Measurements from ENCODE around the gene ADAP1.
A peak's percentile ranks its signal among the peaks of the same experiment; 100 is the strongest.

The ADAP1 gene

DNA sequence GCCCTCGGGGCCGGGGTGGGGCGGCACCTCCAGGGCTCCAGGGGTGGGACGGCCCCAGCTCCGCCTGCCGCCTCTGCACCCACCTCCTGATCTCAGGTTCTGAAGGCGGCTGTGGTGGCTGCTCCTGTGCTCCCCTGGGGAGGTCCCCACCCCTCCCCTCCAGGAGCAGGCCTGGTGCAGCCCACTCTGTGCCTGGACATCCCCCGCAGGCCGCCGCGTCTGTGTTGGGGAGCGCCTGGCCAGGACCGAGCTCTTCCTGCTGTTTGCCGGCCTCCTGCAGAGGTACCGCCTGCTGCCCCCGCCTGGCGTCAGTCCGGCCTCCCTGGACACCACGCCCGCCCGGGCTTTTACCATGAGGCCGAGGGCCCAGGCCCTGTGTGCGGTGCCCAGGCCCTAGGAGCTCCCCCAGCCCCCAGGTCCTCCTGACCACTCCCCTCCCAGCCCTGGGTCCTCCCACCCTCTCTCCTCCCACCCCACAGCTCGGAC lies 34.0 kb upstream of the ADAP1 start:
- no peak for DNase-seq

DNA sequence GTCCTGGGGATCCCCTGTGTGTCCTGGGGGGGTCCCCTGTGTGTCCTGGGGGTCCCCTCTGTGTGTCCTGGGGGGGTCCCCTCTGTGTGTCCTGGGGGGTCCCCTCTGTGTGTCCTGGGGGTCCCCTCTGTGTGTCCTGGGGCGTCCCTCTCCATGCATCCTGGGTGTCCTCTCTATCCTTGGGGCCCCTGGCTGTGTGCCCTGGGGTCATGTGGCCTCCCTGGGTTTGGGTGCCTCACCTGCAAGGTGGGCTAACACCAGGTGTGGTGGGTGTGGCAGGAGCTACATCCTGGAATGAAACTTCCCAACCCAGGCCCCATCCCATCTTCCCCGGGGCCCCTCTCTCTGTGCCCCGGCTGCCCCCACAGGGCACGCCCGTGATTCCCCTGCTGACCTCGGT lies 33.4 kb upstream of the ADAP1 start:
- DNase-seq, result no peak

DNA sequence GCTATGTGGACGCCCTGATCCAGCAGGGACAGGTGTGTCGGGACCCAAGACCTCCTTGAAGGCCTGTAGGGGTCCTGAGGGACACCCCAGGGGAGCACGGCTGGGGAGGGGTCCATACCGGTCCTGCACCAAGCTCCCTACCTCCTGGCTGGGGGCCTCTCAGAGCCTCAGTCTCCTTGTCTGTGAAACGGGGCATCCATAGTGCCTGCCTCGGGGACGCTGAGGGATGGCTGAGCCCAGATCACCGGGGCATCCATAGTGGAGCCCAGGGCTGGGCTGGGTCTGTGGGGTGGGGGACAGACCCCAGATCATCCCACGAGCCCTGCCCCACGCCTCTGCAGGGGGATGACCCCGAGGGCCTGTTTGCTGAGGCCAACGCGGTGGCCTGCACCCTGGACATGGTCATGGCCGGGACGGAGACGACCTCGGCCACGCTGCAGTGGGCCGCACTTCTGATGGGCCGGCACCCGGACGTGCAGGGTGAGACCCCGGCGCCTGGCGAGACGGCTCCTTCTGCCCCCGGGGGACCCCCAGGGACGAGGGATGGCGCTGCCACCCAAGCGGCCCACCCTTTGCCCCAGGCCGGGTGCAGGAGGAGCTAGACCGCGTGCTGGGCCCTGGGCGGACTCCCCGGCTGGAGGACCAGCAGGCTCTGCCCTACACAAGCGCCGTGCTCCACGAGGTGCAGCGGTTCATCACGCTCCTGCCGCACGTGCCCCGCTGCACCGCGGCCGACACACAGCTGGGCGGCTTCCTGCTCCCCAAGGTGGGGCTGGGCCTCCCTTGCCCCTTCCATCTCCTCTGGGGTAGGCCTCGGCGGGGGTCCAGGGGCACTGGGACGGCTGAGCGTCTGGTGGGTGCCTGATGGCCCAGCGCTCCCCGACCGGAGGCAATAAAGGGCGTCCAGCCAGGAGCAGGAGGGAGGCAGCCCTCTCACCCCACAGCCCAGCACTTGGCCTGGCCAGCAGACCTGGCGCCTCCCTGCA lies 32.6 kb upstream of the ADAP1 start:
- no peak for DNase-seq

GRCh38 chr7:985915-986741 lies 31.6 kb upstream of the ADAP1 start:
- no peak for DNase-seq

DNA sequence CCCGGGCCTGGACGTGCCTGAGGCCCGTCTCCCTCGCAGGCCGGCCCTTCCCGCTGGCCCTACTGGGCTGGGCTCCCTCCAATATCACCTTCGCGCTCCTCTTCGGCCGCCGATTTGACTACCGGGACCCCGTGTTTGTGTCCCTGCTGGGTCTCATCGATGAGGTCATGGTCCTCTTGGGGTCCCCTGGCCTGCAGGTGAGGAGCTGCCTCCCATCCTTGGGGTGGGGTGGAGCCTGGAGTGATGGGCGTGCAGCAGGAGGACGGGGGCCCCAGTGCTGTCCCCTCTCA lies 30.6 kb upstream of the ADAP1 start:
- no peak for DNase-seq

GRCh38 chr7:984361-985126 lies 30.1 kb upstream of the ADAP1 start:
- DNase-seq, result no peak

- no peak for DNase-seq
Observed at GRCh38 chr7:983616-984071, 29.2 kb upstream of the ADAP1 start.

GRCh38 chr7:983004-983615 lies 28.6 kb upstream of the ADAP1 start, which contains the start of gene CYP2W1:
CYP2W1 (plus strand) TSS chr7:983181; CDS start chr7:983212, 31 bp downstream.
- no peak for DNase-seq

DNA sequence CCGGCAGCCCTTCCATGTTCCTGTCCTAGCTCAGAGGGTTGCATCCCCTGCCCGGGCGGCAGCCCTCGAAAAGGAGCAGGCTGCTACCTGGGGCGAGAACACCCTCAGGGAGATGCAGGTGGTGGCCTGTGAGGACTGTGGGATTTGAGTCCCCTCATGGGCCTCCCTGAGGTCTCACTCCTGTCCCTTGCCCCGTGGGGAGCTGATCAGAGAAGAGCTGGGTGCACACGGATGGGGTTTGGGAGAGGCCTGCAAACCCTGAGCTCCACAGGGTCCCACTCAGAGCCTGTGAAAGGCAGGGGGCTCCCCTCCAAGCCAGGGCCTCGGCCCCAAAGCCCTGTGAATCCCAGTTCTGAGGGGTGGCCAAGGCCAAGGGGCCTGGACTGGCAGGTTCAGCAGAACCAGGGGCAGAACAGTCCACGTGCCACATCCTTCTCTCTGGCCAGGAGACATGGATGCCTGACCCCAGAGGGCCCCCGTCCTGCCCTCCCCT lies 28.1 kb upstream of the ADAP1 start:
- DNase-seq, result no peak

DNA sequence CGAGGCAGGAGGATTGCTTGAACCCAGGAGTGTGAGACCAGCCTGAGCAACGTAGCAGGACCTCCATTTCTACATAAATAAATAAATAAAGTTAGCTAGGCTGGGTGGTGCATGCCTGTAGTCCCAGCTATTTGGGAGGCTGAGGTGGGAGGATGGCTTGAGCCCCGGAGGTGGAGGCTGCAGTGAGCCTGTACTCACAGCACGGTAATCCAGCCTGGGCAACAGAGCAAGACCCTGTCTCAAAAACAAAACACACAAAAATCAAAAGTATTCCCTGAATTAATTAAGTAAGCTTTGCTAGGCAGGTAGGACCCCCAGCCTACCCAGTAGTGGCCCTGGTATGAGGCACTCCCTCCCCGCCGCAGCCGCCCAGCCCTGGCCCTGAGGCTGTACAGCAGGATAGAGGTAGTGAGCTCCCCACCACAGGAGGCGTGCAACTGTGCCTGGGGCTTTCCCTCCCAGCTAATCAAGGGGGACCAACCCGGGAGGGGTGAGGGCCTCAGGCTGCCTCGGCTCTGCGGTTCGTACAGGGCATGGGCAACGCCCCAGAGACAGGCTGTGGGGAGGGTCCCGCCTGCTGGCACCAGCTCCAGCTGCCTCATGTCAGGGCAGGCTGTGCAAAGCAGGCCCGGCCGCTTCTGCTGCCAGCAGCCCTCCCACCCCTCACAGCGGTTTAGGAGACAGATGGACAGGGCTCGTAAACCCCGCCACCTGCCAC lies 27.5 kb upstream of the ADAP1 start:
- DNase-seq, result peak; percentile 70

GRCh38 chr7:979886-980571 lies 25.5 kb upstream of the ADAP1 start:
- no peak for DNase-seq

- no peak for DNase-seq
Observed at GRCh38 chr7:979151-979550, 24.7 kb upstream of the ADAP1 start.

GRCh38 chr7:978416-979091 lies 24.1 kb upstream of the ADAP1 start:
- DNase-seq, result no peak

- no peak for DNase-seq
Observed at GRCh38 chr7:978049-978346, 23.5 kb upstream of the ADAP1 start.

GRCh38 chr7:977326-978048 lies 23.0 kb upstream of the ADAP1 start:
- no peak for DNase-seq

DNA sequence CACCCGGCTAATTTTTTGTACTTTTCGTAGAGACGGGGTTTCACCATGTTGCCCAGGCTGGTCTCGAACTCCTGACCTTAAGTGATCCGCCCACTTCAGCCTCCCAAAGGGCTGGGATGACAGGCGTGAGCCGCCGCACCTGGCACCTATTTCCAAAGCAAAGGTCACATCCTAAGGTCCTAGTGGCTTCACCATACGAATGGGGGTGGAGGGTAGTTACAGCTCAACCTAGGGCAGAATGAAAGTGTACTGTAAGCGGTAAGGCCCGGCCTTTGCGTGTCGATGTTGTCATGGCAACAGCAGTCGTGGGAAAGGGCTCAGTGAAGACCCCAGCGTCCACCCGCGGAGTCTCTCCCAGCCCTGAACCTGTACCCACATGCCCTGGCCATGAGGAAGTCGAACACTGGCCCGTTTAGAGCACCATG lies 22.4 kb upstream of the ADAP1 start:
- no peak for DNase-seq

DNA sequence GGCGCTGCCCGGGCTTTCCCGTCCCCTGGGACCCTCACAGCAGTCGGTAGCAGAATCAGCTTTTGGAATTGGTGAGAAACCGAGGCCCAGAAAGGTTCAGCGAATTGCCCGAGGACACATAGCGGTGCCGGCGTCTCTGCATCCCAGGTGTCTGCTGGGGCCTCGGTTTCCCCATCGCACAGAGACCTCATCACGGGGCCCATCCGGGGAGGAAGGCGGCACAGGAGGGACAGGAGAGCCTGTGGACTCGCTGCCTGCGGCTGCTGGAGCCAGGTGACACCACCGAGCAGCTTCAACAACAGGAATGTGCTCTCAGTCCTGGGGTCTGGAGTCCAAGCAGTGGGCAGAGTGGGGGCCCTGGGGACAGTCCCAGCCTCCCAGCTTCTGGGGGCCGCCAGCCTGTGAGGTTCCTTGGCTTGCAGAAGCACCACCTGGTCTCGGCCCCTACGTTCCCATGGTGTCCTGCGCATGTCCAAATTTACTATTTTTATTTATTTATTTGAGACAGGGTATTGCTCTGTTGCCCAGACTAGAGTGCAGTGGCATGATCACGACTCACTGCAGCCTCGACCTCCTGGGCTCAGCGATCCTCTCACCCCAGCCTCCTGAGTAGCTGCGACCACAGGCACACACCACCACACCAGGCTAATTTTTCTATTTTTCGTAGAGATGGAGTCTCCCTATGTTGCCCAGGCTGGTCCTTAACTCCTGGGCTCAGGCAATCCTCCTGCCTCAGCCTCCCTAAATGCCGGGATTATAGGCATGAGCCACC lies 21.4 kb upstream of the ADAP1 start:
- DNase-seq, result no peak

GRCh38 chr7:974820-975681 lies 20.6 kb upstream of the ADAP1 start, which contains the start of gene COX19:
COX19 (minus strand) TSS chr7:975549; CDS start chr7:975509, 40 bp downstream.
- DNase-seq, result peak; percentile 37

Measured in DMS79 (cell line).